GM18520 (cell line): ENCODE measurements around the gene PDIA4.
"Not testable (repeated sequence)": the region's sequence is repeated elsewhere in the genome, so short reads cannot be mapped to it uniquely, and the experiment has no call there.

ENCODE experiments used
- ATAC-seq: cut with Tn5 transposase; IDR thresholded peaks from one replicate; pipeline ENCODE4 v1.9.1; 2021; ENCODE audit not compliant: unreplicated experiment

Gene PDIA4

DNA sequence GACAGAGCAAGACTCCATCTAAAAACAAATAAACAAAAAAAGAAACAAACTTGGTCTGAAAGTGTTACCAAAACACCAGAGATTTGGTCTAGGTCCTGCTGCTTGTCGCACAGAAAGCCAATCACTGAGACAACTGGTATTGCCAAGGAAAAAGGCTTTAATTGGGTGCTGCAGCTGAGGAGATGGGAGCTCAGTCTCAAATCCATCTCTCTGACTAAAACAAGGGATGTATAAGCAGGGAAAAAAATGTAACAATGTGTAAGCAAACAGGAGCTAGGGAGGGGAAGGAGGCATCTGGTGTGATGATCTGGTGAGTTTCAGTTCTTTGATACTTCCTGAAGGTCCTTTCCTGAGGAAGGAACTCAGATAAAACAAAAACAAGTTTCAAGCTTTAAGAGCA lies 8.4 kb upstream of the PDIA4 start:
- ATAC-seq: no peak

DNA sequence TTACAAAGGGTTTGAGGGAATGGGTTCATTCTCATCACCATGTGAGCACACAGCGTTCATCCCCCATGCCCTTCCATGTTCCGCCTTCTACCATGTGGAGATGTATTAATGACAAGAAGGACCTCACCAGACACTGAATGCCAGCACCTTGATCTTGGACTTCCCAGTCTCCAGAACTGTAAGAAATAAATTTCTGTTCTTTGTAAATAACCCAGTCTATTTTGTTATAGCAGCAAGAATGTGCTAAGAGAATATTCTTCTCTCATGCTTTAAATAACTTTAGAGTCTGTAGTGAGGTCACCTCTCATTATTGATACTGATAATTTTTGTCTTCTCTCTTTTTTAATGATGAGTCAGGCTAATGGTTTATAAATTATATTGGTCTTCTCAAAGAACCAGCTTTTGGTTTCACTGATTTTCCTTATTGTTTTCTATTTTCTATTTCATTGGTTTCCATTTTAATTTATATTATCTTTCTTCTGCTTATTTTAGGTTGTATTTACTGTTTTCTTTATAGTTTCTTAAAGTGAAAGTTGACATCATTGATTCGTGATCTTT lies 3.1 kb upstream of the PDIA4 start:
- ATAC-seq: no peak

DNA sequence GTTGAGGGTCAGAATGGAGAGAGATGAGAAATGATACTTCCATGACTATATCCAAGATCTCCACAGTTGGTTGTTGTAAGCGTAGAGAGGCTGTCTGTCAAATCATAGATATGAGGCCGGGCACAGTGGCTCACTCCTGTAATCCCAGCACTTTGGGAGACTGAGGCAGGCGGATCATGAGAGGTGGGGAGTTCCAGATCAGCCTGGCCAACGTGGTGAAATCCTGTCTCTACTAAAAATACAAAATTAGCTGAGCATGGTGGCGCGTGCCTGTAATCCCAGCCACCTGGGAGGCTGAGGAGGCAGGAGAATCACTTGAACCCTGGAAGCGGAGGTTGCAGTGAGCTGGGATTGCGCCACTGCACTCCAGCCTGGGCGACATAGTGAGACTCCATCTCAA lies 2.1 kb upstream of the PDIA4 start:
- not testable (repeated sequence) for ATAC-seq

DNA sequence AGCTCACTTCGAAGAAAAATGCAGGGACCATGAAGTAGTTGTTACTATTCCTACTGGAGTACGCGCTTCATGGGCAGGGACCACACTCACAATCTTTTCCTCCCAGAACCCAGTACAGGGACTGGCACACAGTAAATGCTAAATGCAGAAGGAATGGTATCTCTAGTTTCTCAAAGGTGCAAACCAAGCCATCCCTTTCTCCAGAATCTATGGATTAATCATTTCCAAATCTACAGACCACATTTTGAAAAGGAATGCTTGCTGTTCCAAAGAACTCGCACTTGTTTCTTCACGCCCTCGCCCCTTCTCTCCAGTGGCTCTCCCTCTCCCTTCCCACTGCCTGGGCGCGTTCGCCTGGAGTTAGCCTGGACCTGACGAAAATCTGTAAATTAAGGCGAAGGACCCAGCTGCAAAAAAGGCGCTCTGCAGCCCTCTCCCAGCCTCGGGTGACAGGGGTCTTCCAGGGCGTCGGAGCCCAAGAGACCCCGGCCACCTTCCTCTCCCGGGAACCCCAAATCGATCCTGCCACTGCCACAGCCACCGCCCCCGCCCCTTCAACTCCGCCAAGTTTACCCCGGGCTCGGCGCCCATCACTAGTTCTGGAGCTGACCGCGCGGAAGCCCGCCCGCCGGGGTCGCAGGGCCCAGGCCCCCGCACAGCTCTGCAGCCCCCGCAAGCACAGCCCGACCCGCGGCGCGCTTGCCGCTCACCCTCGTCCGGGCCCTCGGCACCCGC lies 527 bp downstream of the PDIA4 start:
- no peak for ATAC-seq

- no peak for ATAC-seq
Observed at GRCh38 chr7:149027055-149027454, 1.2 kb downstream of the PDIA4 start.

DNA sequence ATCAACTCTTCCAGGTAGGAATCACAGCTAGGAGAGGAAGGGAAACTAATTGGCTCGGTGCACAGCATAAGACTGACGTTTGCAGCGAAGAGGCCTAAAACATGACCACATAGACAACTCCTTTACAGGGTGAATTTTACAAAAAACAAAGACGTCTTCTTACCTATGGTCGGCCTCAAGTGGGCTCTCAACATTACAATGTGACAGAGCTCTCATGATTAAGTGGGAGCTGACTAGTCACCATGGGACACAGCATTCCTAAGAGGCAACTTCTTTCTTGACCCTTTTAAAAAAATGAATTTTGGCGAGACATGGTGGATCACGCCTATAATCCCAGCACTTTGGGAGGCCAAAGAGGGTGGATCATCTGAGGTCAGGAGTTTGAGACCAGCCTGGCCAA lies 4.6 kb downstream of the PDIA4 start:
- ATAC-seq: no peak

- ATAC-seq: no peak
Observed at GRCh38 chr7:149022756-149023360, 5.4 kb downstream of the PDIA4 start.

DNA sequence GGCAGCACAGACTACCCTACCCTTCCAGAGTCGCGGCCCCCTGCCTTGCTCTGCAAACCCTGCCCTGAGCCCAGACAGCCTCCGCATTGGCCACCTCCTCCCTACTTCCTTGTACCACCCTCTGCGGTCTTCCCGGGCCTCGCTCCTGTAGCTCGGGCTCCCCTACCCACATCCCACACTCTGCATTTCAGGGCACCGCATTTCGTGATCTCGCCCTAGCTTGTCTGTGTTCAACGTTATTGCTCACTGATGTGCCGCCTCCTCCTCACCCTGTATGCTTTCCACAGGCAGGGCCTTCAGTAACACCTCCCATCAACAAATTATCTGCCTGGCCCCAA lies 6.6 kb downstream of the PDIA4 start:
- ATAC-seq: no peak

GRCh38 chr7:149020483-149020882 lies 7.8 kb downstream of the PDIA4 start:
- ATAC-seq: no peak

- no peak for ATAC-seq
Observed at GRCh38 chr7:149016876-149017275, 11.4 kb downstream of the PDIA4 start.

GRCh38 chr7:149014309-149014708 lies 14.0 kb downstream of the PDIA4 start:
- ATAC-seq: no peak

GRCh38 chr7:149013876-149014275 lies 14.4 kb downstream of the PDIA4 start:
- ATAC-seq: no peak

DNA sequence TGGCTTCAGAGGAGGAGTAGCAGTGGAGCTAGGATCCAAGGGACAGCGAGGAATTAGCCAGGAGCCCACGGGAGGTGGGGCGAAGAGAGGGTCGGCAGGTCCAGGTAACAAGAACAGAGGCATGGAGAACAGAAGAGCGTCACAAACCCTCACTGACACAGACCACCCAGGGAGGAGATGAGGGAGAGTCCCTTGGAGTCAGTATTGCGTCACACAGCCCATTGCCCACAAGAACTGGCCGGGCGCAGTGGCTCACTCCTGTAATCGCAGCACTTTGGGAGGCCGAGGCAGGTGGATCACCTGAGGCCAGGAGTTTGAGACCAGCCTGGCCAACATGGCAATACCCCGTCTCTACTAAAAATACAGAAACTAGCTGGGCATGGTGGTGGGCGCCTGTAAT lies 15.6 kb downstream of the PDIA4 start:
- ATAC-seq: not testable (repeated sequence)

DNA sequence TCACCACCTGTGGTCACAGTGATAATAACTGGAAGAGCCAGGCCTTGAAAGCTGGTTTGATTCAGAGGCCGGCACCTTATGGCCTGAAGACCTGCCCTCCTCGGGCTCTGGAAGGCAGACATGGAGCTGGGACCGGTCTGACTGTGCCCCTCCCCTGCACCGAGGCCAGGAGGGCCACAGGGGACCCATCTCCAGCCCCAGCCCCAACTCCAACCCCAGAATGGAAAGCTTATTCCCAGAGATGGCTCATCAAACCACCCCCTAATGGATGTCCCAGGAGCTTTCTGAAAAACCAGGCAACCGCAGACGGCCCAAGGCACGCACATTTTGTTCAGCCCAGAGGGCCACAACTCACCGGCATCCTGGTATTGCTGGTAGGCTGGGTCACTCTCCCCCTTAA lies 16.8 kb downstream of the PDIA4 start:
- no peak for ATAC-seq

DNA sequence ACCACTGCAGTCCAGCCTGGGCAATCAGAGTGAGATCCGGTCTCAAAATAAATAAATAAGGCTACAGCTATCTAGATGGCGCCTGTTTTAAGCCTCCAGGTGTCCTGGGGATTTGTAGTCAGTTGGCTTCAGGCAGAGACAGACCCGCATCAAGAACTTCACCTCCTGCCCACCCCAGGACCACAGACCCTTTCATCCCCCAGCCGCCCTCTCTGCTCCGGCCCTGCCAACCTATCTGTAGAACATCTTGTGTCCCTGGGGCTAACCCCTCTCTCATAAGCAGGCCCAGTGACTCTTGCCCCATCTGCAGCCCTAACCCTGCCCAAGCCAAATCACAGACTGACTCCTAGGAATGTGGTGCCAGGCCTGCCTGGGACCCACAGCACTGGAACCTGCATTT lies 17.9 kb downstream of the PDIA4 start:
- ATAC-seq: no peak

DNA sequence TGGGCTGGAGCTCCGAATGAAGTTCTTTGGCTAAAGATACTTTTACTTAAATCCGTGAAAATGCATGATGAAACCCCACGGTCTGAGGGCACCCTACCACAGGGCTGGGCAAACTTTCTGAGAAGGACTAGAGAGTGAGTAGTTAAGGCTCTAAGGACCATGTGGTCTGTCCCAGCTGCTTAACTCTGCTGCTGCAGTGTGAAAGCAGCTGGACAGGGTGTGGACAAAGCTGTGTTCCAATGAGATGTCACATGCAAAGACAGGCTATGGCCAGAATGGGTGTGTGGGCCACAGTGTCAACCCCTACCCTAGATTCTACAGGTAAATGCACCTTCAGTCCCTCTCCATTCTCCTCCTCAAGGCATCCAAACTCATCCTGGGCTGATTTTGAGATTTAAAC lies 18.8 kb downstream of the PDIA4 start:
- ATAC-seq: no peak

- ATAC-seq: no peak
Observed at GRCh38 chr7:149007611-149008010, 20.7 kb downstream of the PDIA4 start.

DNA sequence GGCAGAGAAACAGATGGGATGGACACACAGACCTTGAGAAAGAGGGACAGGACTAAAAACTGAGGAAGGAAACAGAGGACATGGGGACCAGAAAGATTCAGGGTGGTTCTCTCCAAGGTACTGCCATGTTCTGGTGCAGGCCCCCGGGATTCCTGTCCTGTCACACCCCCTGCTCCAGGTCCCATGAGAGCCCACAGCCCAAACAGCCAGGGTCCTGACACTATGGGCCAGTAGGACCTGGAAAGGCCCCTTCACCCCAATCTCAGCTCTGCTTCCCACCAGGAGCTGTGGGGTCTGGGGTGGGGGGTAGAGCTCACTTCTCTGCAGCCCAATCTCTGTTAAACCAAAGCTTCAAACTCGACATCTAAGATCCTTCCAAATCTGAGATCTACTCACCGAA lies 21.2 kb downstream of the PDIA4 start:
- no peak for ATAC-seq

DNA sequence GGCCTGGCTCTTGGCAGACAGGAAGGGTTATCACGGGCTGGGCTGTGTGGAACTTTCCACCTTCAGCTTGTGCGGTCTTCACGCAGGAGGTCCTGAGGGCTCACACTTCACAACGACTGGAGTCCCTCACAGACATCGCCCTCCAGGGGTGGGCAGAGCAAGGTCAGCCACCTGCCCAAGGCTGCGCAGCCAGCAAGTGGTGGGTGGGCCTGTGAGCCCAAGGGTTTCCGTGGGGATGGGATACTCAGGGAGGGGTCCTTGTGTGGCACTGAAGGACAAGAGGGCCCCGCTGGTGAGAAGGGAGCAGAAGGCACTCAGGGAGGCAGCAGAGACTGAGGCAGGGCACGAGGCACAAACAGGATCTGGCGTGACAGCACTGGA lies 22.0 kb downstream of the PDIA4 start:
- no peak for ATAC-seq

- ATAC-seq: no peak
Observed at GRCh38 chr7:149005427-149006344, 22.6 kb downstream of the PDIA4 start.

DNA sequence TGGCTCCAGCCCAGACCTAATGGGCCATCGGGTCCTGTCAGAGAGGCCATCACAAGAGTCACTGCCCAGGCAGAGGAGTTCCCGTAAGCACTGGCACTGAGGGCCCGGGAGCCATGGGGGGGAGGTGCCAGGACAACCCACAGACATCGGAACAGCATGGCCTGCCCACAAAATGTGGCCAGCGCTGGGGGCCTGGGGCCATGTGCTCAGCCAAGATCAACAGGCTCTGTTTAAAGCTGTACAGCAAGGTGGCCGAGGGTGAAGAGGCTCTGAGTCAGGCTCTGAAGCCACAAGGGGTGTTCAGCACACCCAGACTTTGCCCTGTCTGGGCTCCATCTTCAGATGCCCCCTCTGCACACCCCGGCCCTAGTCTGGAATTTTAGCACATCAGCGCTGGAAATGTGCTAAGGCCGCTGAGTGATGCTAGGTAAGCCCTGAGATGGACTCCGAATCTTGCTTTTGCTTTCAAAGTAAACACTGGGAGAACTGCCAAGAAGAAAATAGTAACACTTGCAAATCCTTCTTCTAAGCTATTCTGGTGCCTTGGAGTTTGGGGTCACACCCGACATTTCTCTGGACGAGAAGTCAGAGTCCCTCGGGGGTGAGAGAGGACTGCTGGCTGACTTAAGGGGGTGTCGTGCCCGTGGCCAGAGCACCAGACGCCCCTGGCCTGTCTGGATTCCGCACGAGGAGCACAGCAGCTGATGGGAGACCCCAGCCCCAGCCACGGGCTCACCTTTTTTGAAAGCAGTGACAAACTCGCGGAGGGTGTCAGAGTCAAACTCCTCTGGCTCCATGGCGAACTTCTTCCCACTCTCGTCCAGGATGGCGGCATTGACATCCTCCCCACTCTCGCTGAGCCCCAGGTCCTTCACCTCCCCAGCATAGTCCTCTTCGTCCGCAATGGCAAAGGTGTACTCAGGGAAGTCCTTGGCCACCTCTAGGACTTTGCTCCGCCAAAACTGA lies 23.6 kb downstream of the PDIA4 start:
- no peak for ATAC-seq
